Jurkat, Clone E6-1 (cell line): ENCODE data around the gene STOX2.
"Not testable (repeated sequence)": the region's sequence is repeated elsewhere in the genome, so short reads cannot be mapped to it uniquely, and the experiment has no call there.

Experiments used
- DNase-seq: peaks from one replicate; pipeline ENCODE4 v3.0.0-alpha.2; 2011; ENCODE audit warnings: low read depth, low spot score
- H3K4me3 ChIP-seq: 2 replicates; pipeline ENCODE4 v1.5.1; 2011; ENCODE audit warnings: mild to moderate bottlenecking, low read length, control low read depth, moderate library complexity

Gene STOX2

DNA sequence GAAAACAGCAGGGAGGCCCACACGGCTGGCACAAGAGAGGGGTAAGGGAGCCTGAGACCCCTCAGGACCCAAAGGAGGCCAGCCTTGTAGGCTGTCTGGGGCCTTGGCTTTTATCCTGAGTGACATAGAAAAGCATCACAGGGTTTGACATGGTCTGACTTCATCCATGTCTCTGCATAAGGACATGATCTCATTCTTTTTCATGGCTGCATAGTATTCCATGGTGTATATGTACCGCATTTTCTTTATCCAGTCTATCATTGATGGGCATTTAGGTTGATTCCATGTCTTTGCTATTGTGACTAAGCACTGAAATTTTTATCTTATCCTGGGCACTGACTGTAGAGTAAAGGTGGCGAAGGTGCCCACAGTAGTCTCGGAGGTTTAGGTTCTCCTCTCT is 146.2 kb downstream of the STOX2 start:
- not testable (repeated sequence) for H3K4me3 ChIP-seq, DNase-seq

DNA sequence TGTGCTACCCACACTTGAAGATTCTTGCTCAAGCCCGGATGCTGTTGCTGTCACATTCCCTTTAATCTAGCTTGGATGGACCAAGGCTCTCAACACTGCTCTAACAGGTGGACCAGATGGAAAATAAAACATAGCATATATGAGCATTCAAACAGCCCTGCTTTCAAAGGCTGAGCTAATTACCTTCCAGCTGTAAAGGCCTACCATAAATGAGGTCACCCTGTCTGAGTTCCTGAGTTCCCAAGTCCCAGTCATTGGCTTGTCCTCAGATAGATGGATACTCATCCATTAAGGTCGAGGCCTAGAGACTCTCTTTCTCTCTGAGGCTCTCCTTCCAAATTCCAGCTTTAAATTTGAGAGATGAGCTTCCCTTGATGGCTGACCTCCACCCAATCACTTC is 147.5 kb downstream of the STOX2 start:
- no peak for DNase-seq
- no peak overlapping the region for H3K4me3 ChIP-seq

- no peak for DNase-seq
- no peak overlapping the region for H3K4me3 ChIP-seq
Observed at GRCh38 chr4:184053434-184053833, 148.3 kb downstream of the STOX2 start.

DNA sequence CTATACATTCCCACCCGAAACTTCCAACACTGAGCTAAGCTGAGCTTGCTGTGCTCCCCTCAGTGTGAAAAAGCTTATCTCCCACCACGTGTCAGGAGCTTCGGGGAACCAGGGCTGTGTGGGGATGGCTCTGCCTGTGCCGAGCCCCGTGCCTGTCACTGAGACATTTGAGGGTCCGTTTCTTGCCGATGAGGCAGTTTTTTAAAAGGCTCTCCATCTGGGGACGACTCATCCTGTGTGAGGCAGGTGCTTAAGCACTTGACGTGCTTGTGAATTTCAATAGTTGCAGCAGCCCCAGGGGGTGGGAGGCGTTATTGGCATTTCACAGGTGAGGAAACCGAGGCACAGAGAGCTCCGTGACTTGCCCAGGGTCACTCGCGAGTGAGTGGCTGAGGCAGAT is 151.8 kb downstream of the STOX2 start:
- H3K4me3 ChIP-seq, result no peak overlapping the region
- no peak for DNase-seq

GRCh38 chr4:184058026-184058425 is 152.9 kb downstream of the STOX2 start:
- no peak overlapping the region for H3K4me3 ChIP-seq
- DNase-seq, result no peak

- no peak for DNase-seq
Observed at GRCh38 chr4:184059099-184059498, 154.0 kb downstream of the STOX2 start.

DNA sequence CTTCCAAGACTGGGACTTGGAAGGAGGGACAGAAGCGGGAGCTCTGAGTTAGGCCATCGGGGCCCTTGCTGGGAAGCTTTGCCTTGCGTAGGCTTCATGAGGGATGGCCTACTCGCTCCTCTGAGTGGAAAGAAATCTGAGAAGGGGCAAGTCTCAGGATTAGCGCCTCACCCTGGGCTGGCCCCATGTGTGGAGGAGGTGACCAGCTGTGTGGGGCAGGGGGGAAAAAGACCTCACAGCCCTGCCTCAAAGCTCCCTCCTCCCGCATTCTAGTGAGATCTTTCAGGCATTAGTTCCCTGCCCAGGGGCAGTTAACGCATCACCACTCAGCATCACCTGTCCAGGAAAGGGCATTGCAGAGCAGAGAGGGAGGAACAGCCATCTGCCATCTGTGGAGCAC is 156.5 kb downstream of the STOX2 start:
- DNase-seq, result no peak
- no peak overlapping the region for H3K4me3 ChIP-seq

More at GRCh38 chr4:184059099-184059498, 154.0 kb downstream of the STOX2 start:
- H3K4me3 ChIP-seq, result no peak overlapping the region

DNA sequence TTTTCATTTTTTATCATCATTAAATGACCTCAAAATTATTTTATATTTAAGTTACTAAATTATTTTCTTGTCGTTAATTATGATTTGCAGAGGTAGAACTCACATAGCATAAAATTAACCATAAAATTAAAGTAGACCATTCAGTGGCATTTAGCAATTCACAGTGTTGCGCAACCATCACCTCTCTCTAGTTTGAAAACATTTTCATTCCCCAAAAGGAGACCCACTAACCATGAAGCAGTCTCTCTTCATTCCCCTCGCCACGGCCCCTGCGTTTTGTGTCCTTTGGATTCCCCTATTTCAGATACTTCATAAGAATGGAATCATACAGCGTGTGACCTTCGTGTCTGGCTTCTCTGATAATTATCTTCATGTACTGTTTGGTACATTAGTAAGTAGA is 157.7 kb downstream of the STOX2 start:
- DNase-seq, result no peak
- H3K4me3 ChIP-seq, result no peak overlapping the region

GRCh38 chr4:184064877-184065276 is 159.8 kb downstream of the STOX2 start:
- DNase-seq, result no peak

DNA sequence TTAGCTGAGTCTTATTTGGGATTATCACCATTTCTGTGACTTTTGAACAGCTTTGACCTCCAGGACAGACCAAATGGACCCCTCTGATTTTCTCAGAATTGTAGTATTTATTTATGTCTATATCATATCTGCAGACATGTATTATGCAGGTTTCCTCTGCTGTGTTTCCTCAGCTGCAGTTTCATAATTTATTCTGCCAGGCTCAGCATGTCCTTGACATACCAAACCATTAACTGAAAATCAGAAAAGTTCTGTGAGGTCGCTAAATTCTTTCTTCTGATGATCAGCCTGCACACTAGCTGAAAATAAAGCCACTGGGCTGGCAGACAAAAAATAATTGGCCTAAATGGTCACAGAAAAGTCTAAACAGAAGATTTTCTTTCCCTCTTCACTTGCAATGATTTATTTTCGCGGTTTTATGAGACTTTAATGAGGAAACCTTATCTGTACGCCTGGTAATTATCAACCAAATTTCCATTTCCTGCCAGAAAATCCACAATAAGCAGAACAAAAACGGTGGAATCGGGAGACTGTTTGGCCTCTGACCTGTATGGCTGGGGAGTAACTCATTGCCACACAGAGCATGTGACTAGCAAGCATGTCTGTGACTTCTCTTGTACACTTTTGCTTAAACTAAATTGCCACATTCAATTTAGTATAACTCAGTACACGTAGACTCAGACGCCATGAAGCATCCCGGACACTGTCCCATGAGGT is 161.6 kb downstream of the STOX2 start:
- no peak for DNase-seq
- no peak overlapping the region for H3K4me3 ChIP-seq

More at GRCh38 chr4:184064877-184065276, 159.8 kb downstream of the STOX2 start:
- no peak overlapping the region for H3K4me3 ChIP-seq

- H3K4me3 ChIP-seq, result no peak overlapping the region
- DNase-seq, result no peak
Observed at GRCh38 chr4:184067931-184068554, 162.9 kb downstream of the STOX2 start.
